A549 treated with Mapracorat at 1 μM for 4 hours (cell line): ENCODE results near the gene CDIP1. TPM values are rescaled to one million over a fixed set of nuclear protein-coding genes. Genes with fewer than 3 reads are reported as not detected.

Experiments
- total RNA-seq: library from RNA; stranded (reverse); fragments of 200-300 nt; extraction: Qiagen RNA extraction; gene quantifications from 5 replicates; pipeline ENCODE4 v1.2.3, GENCODE V29; 2022

The CDIP1 gene
- total RNA-seq = 12.4 to 15.9 TPM (median 13.8 TPM) in 5 replicates

DNA sequence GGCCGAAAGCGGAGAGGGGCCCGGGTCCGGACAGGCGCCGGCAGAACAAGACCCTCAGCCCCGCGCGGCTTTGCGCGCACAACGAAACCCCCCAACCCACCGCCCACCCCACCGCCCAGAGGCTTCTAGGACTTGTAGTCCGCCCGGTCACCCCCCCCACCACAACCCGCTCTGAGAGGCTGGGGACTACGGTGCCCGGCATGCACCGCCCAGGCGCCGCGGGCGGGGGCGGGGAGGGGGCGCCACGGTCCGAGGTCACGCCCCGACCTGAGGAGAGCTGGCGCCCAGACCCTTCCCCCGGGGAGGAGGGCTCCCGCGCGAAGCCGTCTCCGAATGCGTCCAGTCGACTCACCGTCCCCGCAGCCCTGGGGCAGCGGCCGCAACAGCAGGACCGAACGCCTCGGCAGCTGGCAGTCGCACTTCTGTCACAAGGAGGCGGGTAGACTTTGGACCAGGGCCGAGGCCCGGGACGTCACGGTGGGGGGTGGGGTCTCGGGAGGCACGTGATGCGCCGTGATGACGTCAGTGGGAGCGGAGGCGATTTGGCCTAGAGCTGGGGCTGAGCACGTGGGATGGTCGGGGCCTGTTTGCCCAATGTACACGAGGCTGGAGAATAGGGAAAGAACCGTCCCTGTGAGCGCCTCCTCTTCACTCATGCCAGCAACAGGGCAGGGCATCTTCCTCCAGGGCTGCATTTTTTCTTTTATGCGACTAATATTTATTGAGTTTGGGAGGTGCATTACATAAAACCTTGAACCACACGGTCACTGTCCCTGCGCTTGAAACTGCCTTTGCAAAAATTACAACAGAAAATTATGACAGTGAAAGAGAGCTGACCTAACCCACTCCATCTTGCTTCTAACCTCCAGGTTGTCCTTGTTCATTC is at the start of gene CDIP1:
Gene CDIP1 (minus strand): TSS at position 424 of the 886 bp plus-strand sequence. CDS start 24,643 bp downstream, outside the sequence.

DNA sequence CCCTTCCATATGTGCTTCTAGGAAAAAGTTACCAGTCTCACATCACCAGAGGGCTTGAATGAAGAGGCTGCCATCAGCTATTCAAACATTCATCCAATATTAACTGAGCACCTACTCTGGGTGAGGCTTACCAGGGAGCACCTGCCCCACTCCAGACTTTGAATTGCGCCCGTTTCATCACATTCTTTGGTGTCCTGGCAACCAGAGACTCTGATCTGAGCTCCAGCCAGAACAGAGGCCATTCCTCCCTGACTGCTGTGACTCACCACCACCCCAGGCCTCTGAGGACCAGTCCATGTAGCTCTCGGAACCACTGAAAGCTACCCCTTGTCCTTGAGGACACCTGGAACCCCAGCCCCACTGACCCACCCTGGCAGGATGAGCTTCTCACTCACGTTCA is 17.5 kb upstream of the CDIP1 start, which contains the start of gene C16orf96:
Gene C16orf96 (plus strand): TSS at position 229 of the 400 bp plus-strand sequence. CDS start 150 bp downstream, at position 379.

DNA sequence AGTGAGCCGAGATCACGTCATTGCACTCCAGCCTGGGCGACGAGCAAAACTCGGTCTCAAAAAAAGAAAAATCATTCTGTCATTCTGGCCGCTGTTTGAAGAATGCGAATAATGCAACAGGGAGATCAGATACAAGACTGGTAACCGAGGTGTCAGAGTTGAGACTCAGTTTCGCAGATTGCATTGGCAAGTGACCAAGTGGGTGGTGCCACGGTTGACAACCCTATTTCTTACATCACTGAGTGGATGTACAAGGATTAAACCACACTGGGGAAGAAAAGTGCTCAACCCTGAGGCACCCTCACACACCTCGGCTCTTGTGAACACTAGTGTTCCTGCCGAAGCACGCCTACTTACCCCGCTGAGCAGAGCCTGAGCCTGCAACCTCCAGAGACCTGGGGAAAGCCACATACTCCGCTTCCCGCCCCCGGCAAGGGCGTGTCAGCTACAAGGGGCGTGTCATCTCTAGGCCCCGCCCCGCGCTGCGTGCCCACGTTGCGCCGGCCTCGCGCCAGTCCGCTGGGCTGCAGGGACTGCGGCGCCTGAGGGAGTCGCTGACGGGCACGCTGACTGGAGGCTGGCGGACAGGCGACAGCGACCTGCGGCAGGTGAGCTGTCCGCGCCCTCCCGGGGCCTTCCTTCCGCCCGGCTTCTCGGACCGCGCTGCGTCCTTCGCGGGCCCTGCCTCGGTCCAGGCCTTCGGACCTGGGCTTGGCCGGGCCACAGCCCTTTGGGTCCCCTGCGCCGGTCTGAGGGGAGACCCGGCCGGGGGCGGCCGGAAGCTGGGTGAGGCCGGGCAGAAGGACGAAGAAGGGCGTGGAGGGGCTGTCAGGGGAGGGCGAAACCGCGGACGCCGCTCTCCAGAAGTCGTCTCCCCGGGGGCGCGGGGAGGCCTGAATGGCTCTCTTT is 62.4 kb downstream of the CDIP1 start, which contains the start of gene HMOX2:
Gene HMOX2 (plus strand): TSS at position 519 of the 909 bp plus-strand sequence. CDS start 29,127 bp downstream, outside the sequence.

DNA sequence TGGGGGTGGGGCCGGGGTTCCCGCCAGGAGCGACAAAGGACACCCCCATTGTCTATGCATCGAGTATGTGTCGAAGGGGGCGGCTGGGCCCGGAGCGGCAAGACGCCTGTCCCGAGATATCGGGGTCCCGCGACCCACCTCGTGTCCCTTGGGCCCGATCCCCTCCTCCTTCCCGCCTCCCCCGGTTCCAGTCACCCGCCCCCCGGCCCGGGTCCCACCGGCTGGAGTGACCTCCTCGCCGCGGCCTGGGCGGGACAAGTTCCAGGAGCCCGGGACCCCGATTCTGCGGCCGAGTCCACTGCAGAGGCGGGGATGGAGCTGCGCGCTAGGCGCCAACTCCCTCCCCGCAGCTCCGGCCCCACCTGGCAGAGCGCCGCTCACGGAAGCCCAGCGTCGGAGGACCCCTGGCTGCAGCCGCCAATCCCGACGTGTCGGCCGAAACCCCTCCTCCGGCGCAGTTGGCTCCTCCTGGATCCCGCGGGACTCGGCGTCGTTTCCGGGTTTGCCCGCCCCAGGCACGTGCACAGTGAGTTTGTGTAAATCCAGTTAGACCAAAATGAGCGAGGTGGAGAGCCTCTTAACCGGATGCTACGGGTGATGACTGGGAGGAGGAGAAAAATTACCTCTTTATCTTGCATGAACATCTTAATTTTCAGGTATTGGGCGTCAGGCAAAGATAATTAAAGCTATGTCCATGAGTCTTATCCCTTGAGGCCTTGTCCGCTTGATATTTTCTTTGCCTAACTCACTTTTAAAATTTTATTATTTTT is 64.2 kb downstream of the CDIP1 start, which contains the start of gene NMRAL1:
Gene NMRAL1 (minus strand): TSS at position 434 of the 770 bp plus-strand sequence. CDS start 493 bp downstream, outside the sequence.

Other genes starting within 250 kb of the CDIP1 start
- gene GLIS2, start 222.7 kb downstream of the CDIP1 start, total RNA-seq = 21.3 to 28.3 TPM (median 25.8 TPM) in 5 replicates
- 63.5 to 78.0 TPM (median 70.8 TPM) in 5 replicates for gene PAM16, start 187.5 kb downstream of the CDIP1 start, total RNA-seq
- gene VASN, start 166.9 kb downstream of the CDIP1 start, total RNA-seq = 3.3 to 6.1 TPM (median 5.8 TPM) in 5 replicates
- gene CORO7, start 122.2 kb downstream of the CDIP1 start, total RNA-seq = 15.7 to 20.1 TPM (median 19.3 TPM) in 5 replicates
- 52.8 to 69.1 TPM (median 67.9 TPM) in 5 replicates for gene DNAJA3, start 112.9 kb downstream of the CDIP1 start, total RNA-seq
- 42.9 to 48.2 TPM (median 47.4 TPM) in 5 replicates for gene NMRAL1, start 64.1 kb downstream of the CDIP1 start, total RNA-seq
- 59.8 to 67.5 TPM (median 63.6 TPM) in 5 replicates for gene HMOX2, start 62.4 kb downstream of the CDIP1 start, total RNA-seq
- 0.03 to 0.06 TPM (median 0.05 TPM) in 3 of 5 replicates, not detected in the others for gene C16orf96, start 17.6 kb upstream of the CDIP1 start, total RNA-seq
- gene UBALD1, start 76.1 kb upstream of the CDIP1 start, total RNA-seq = 36.4 to 66.1 TPM (median 59.6 TPM) in 5 replicates
- 34.3 to 43.9 TPM (median 40.1 TPM) in 5 replicates for gene MGRN1, start 86.1 kb upstream of the CDIP1 start, total RNA-seq
- gene NUDT16L1, start 154.8 kb upstream of the CDIP1 start, total RNA-seq = 15.8 to 26.7 TPM (median 25.1 TPM) in 5 replicates
- 21.0 to 28.8 TPM (median 27.7 TPM) in 5 replicates for gene ANKS3, start 195.5 kb upstream of the CDIP1 start, total RNA-seq
- gene DNAAF8, start 195.8 kb upstream of the CDIP1 start, total RNA-seq = 0.87 to 2.6 TPM (median 1.6 TPM) in 5 replicates
- gene ZNF500, start 228.4 kb upstream of the CDIP1 start, total RNA-seq = 6.4 to 9.1 TPM (median 8.4 TPM) in 5 replicates
- gene SEPTIN12, start 249.6 kb upstream of the CDIP1 start, total RNA-seq = not detected in 5 replicates